Activated T-cell treated with anti-CD3 and anti-CD28 coated beads, Interleukin-2, amount 50 U/mL, for 24 hours (primary cell): ENCODE measurements around the gene AGAP3.
A peak's percentile ranks its signal among the peaks of the same experiment; 100 is the strongest.

Experiments
- DNase-seq: peaks from one replicate; pipeline ENCODE4 v3.0.0-alpha.2; 2020
- H3K27ac Mint-ChIP-seq: 2 replicates; pipeline ENCODE4 v1.8.0; 2020; ENCODE audit warnings: mild to moderate bottlenecking, mixed read lengths
- H3K27me3 Mint-ChIP-seq: 2 replicates; pipeline ENCODE4 v1.8.0; 2020; ENCODE audit warnings: mixed read lengths
- H3K36me3 Mint-ChIP-seq: 2 replicates; pipeline ENCODE4 v1.8.0; 2020; ENCODE audit warnings: low read depth, mixed read lengths
- H3K4me1 Mint-ChIP-seq: 2 replicates; pipeline ENCODE4 v1.8.0; 2020; ENCODE audit warnings: low read depth, mixed read lengths
- H3K4me3 Mint-ChIP-seq: 2 replicates; pipeline ENCODE4 v1.8.0; 2020; ENCODE audit warnings: mild to moderate bottlenecking, moderate library complexity, mixed read lengths
- H3K9me3 Mint-ChIP-seq: 2 replicates; pipeline ENCODE4 v1.8.0; 2020; ENCODE audit warnings: mixed read lengths

The AGAP3 gene

GRCh38 chr7:151179287-151179860, 93.1 kb downstream of the AGAP3 start:
- no peak for DNase-seq
- H3K9me3 Mint-ChIP-seq, result no peaks in the 10 kb centered on the region
- no peaks in the 10 kb centered on the region for H3K4me1 Mint-ChIP-seq
- H3K27me3 Mint-ChIP-seq, result peaks cover 22% of the 10 kb centered on the region
- H3K27ac Mint-ChIP-seq, result no peak overlapping the region
- H3K36me3 Mint-ChIP-seq, result no peaks in the 10 kb centered on the region
- H3K4me3 Mint-ChIP-seq, result no peak overlapping the region

- no peaks in the 10 kb centered on the region for H3K4me1 Mint-ChIP-seq
- H3K36me3 Mint-ChIP-seq, result no peaks in the 10 kb centered on the region
- H3K27me3 Mint-ChIP-seq, result peaks cover 18% of the 10 kb centered on the region
- no peak overlapping the region for H3K27ac Mint-ChIP-seq
- H3K4me3 Mint-ChIP-seq, result no peak overlapping the region
- DNase-seq, result peak; percentile 6
- no peaks in the 10 kb centered on the region for H3K9me3 Mint-ChIP-seq
Observed at GRCh38 chr7:151179946-151180345, 93.7 kb downstream of the AGAP3 start.

- no peak for DNase-seq
- Mint-ChIP-seq H3K27me3 (peaks cover 14% of the 10 kb centered on the region), H3K9me3 (no peaks in the 10 kb centered on the region), H3K4me3 (no peak overlapping the region), H3K27ac (no peak overlapping the region), H3K36me3 (no peaks in the 10 kb centered on the region), H3K4me1 (no peaks in the 10 kb centered on the region)
Observed at GRCh38 chr7:151181011-151181431, 94.7 kb downstream of the AGAP3 start.

- Mint-ChIP-seq H3K4me3 (no peak overlapping the region), H3K9me3 (no peaks in the 10 kb centered on the region), H3K27ac (no peak overlapping the region), H3K27me3 (no peaks in the 10 kb centered on the region), H3K36me3 (no peaks in the 10 kb centered on the region), H3K4me1 (no peaks in the 10 kb centered on the region)
- DNase-seq, result no peak
Observed at GRCh38 chr7:151185762-151186639, 99.7 kb downstream of the AGAP3 start.

GRCh38 chr7:151186640-151187408, 100.5 kb downstream of the AGAP3 start, which contains the start of gene ASB10:
TSS of gene ASB10 (minus strand) at chr7:151187250. CDS start at chr7:151187130, 120 bp downstream.
- no peaks in the 10 kb centered on the region for H3K9me3 Mint-ChIP-seq
- no peaks in the 10 kb centered on the region for H3K36me3 Mint-ChIP-seq
- H3K27me3 Mint-ChIP-seq, result no peaks in the 10 kb centered on the region
- no peak within 1 kb of the TSS for H3K4me3 Mint-ChIP-seq
- no peak for DNase-seq
- H3K4me1 Mint-ChIP-seq, result no peaks in the 10 kb centered on the region
- no peak within 1 kb of the TSS for H3K27ac Mint-ChIP-seq

- H3K4me3 Mint-ChIP-seq, result no peak overlapping the region
- no peak for DNase-seq
- H3K9me3 Mint-ChIP-seq, result no peaks in the 10 kb centered on the region
- H3K27ac Mint-ChIP-seq, result no peak overlapping the region
- H3K36me3 Mint-ChIP-seq, result no peaks in the 10 kb centered on the region
- H3K27me3 Mint-ChIP-seq, result no peaks in the 10 kb centered on the region
- no peaks in the 10 kb centered on the region for H3K4me1 Mint-ChIP-seq
Observed at GRCh38 chr7:151187409-151188251, 101.4 kb downstream of the AGAP3 start.

- no peak overlapping the region for H3K4me3 Mint-ChIP-seq
- no peak for DNase-seq
- no peaks in the 10 kb centered on the region for H3K4me1 Mint-ChIP-seq
- no peak overlapping the region for H3K27ac Mint-ChIP-seq
- no peaks in the 10 kb centered on the region for H3K36me3 Mint-ChIP-seq
- H3K27me3 Mint-ChIP-seq, result no peaks in the 10 kb centered on the region
- no peaks in the 10 kb centered on the region for H3K9me3 Mint-ChIP-seq
Observed at GRCh38 chr7:151188252-151188542, 101.9 kb downstream of the AGAP3 start.

- no peak overlapping the region for H3K27ac Mint-ChIP-seq
- peaks cover under 1% of the 10 kb centered on the region for H3K4me1 Mint-ChIP-seq
- no peak for DNase-seq
Observed at GRCh38 chr7:151189038-151189437, 102.8 kb downstream of the AGAP3 start.

GRCh38 chr7:151191544-151191943, 105.3 kb downstream of the AGAP3 start:
- Mint-ChIP-seq H3K4me3 (no peak overlapping the region), H3K9me3 (no peaks in the 10 kb centered on the region), H3K27me3 (no peaks in the 10 kb centered on the region), H3K4me1 (peaks cover 2% of the 10 kb centered on the region), H3K36me3 (no peaks in the 10 kb centered on the region), H3K27ac (no peak overlapping the region)
- no peak for DNase-seq

More at GRCh38 chr7:151189038-151189437, 102.8 kb downstream of the AGAP3 start:
- Mint-ChIP-seq H3K9me3 (no peaks in the 10 kb centered on the region), H3K36me3 (no peaks in the 10 kb centered on the region), H3K4me3 (no peak overlapping the region), H3K27me3 (no peaks in the 10 kb centered on the region)

GRCh38 chr7:151192002-151192539, 105.8 kb downstream of the AGAP3 start:
- no peaks in the 10 kb centered on the region for H3K36me3 Mint-ChIP-seq
- H3K27me3 Mint-ChIP-seq, result no peaks in the 10 kb centered on the region
- no peaks in the 10 kb centered on the region for H3K9me3 Mint-ChIP-seq
- DNase-seq, result no peak
- H3K4me3 Mint-ChIP-seq, result no peak overlapping the region
- H3K27ac Mint-ChIP-seq, result no peak overlapping the region
- H3K4me1 Mint-ChIP-seq, result peaks cover 2% of the 10 kb centered on the region

- Mint-ChIP-seq H3K9me3 (no peaks in the 10 kb centered on the region), H3K4me3 (no peak overlapping the region), H3K27me3 (no peaks in the 10 kb centered on the region), H3K4me1 (peaks cover 2% of the 10 kb centered on the region), H3K36me3 (no peaks in the 10 kb centered on the region), H3K27ac (no peak overlapping the region)
- no peak for DNase-seq
Observed at GRCh38 chr7:151193203-151193978, 107.1 kb downstream of the AGAP3 start.
